Left ventricle myocardium superior (tissue), 1 donor: ENCODE measurements around the gene TRPM1. TPM values are rescaled to one million over a fixed set of nuclear protein-coding genes. Genes with fewer than 3 reads are reported as not detected.

Source experiments
- ATAC-seq: fragments of 200-7000 bp; cut with Tn5 transposase; one replicate; pipeline ENCODE4 v1.9.1; 2020; ENCODE audit warnings: mild to moderate bottlenecking, moderate library complexity
- DNase-seq: peaks from one replicate; pipeline ENCODE4 v3.0.0-alpha.2; 2020
- intact Hi-C: fragments of 100-400 bp; cut with micrococcal nuclease; formaldehyde crosslinking; loops from one replicate; pipeline ENCODE4 v1.11.0; 2022
- total RNA-seq: library from RNA; stranded (reverse); fragmentation: NEBNext Ultra II Directional; extraction: Animal tissue kit (Norgen Biotek cat#: 25700); gene quantifications from one replicate; pipeline ENCODE4 v1.2.1, GENCODE V29; 2021
- donor health status: DM: no; HTN: yes; CAD: no; lungs with severe emphysema.

TRPM1 gene
- total RNA-seq, 1 donor from 2014 or later, result not detected

GRCh38 chr15:31001702-31002101 is 99.8 kb downstream of the TRPM1 start:
- intact Hi-C loops, result no loop called here
- ATAC-seq (no peak), DNase-seq (no peak)

GRCh38 chr15:30999729-31000128 is 101.8 kb downstream of the TRPM1 start:
- intact Hi-C loops, result no loop called here
- ATAC-seq (no peak), DNase-seq (no peak)

GRCh38 chr15:30997270-30997669 is 104.3 kb downstream of the TRPM1 start:
- DNase-seq (no peak), ATAC-seq (no peak)
- intact Hi-C loops, result no loop called here

GRCh38 chr15:30992249-30992864 is 109.2 kb downstream of the TRPM1 start:
- ATAC-seq, result no peak
- intact Hi-C loops, result no loop called here
- no peak for DNase-seq

GRCh38 chr15:30991255-30992235 is 110.0 kb downstream of the TRPM1 start, which contains the start of gene MTMR10:
MTMR10 (minus strand) TSS chr15:30991628; CDS start chr15:30991506, 122 bp downstream.
- ATAC-seq (peak; percentile 98), DNase-seq (peak; percentile 86)
- intact Hi-C loops, result no loop called here

GRCh38 chr15:30990446-30991254 is 110.9 kb downstream of the TRPM1 start:
- peak; percentile 9 for ATAC-seq
- intact Hi-C loops, result no loop called here
- DNase-seq, result no peak

GRCh38 chr15:30990036-30990435 is 111.5 kb downstream of the TRPM1 start:
- intact Hi-C loops, result no loop called here
- no peak for ATAC-seq
- DNase-seq, result no peak

GRCh38 chr15:30985081-30985531 is 116.4 kb downstream of the TRPM1 start:
- peak; percentile 79 for ATAC-seq
- intact Hi-C loops, result no loop called here
- DNase-seq, result no peak

- intact Hi-C loops, result no loop called here
- ATAC-seq (peak; percentile 29), DNase-seq (no peak)
These were observed 117.0 kb downstream of the TRPM1 start for GRCh38 chr15:30984542-30984941.

GRCh38 chr15:30984118-30984517 is 117.4 kb downstream of the TRPM1 start:
- intact Hi-C loops, result no loop called here
- peak; percentile 25 for ATAC-seq
- DNase-seq, result no peak

GRCh38 chr15:30979457-30979856 is 122.1 kb downstream of the TRPM1 start:
- intact Hi-C loops, result no loop called here
- ATAC-seq (peak; percentile 34), DNase-seq (no peak)

- intact Hi-C loops, result no loop called here
- DNase-seq (no peak), ATAC-seq (peak; percentile 45)
These were observed 123.2 kb downstream of the TRPM1 start for GRCh38 chr15:30978328-30978727.

- DNase-seq (no peak), ATAC-seq (no peak)
- intact Hi-C loops, result no loop called here
These were observed 127.4 kb downstream of the TRPM1 start for GRCh38 chr15:30974112-30974511.

- DNase-seq (no peak), ATAC-seq (no peak)
- intact Hi-C loops, result no loop called here
These were observed 128.1 kb downstream of the TRPM1 start for GRCh38 chr15:30973379-30973778.

GRCh38 chr15:30969724-30970123 is 131.8 kb downstream of the TRPM1 start:
- intact Hi-C loops, result loop anchor here (10.0 kb wide), 1 partner anchor 55 kb away; no protein-coding TSS in a partner anchor
- ATAC-seq, result peak; percentile 36
- DNase-seq, result no peak

GRCh38 chr15:30963681-30964080 is 137.8 kb downstream of the TRPM1 start:
- ATAC-seq (no peak), DNase-seq (no peak)
- intact Hi-C loops, result loop anchor here (10.0 kb wide), 1 partner anchor 49 kb away; no protein-coding TSS in a partner anchor

- intact Hi-C loops, result loop anchor here (10.0 kb wide), 1 partner anchor 48 kb away; no protein-coding TSS in a partner anchor
- no peak for ATAC-seq
- DNase-seq, result no peak
These were observed 138.9 kb downstream of the TRPM1 start for GRCh38 chr15:30962659-30963058.

GRCh38 chr15:30962079-30962478 is 139.4 kb downstream of the TRPM1 start:
- peak; percentile 86 for ATAC-seq
- intact Hi-C loops, result loop anchor here (10.0 kb wide), 1 partner anchor 47 kb away; no protein-coding TSS in a partner anchor
- DNase-seq, result peak; percentile 38

- intact Hi-C loops, result no loop called here
- no peak for DNase-seq
- no peak for ATAC-seq
These were observed 143.3 kb downstream of the TRPM1 start for GRCh38 chr15:30958219-30958618.
